Naive B cell (primary cell): ENCODE measurements around the gene TRAPPC2. TPM values are rescaled to one million over a fixed set of nuclear protein-coding genes. Genes with fewer than 3 reads are reported as not detected.
"Not testable (repeated sequence)": the region's sequence is repeated elsewhere in the genome, so short reads cannot be mapped to it uniquely, and the experiment has no call there.

ENCODE experiments used
- ATAC-seq, 2 donors: fragments of 150-1000 bp; cut with Tn5 transposase; 2 replicates each; pipeline ENCODE4 v1.10.0; 2021; ENCODE audit warnings: low read depth in 2 of 2, mild to moderate bottlenecking in 2 of 2, moderate library complexity in 2 of 2
- DNase-seq: peaks from one replicate; pipeline ENCODE4 v3.0.0; 2022
- H3K27ac Mint-ChIP-seq, 6 donors: one replicate each; pipeline ENCODE4 v1.8.0; 2020 to 2022; ENCODE audit warnings: mild to moderate bottlenecking in 6 of 6, mixed read lengths in 6 of 6, moderate library complexity in 5 of 6, inconsistent platforms in 2 of 6
- H3K27me3 Mint-ChIP-seq, 3 donors: one replicate each; pipeline ENCODE4 v1.8.0; 2021 to 2022; ENCODE audit warnings: mixed read lengths in 3 of 3, mild to moderate bottlenecking in 1 of 3
- H3K36me3 Mint-ChIP-seq, 2 donors: one replicate each; pipeline ENCODE4 v1.8.0; 2020 to 2022; ENCODE audit warnings: mixed read lengths in 2 of 2, inconsistent platforms in 1 of 2, mild to moderate bottlenecking in 1 of 2
- H3K4me1 Mint-ChIP-seq, 3 donors: one replicate each; pipeline ENCODE4 v1.8.0; 2020 to 2022; ENCODE audit warnings: mixed read lengths in 3 of 3, inconsistent platforms in 1 of 3, mild to moderate bottlenecking in 1 of 3, moderate library complexity in 1 of 3
- H3K4me3 Mint-ChIP-seq, 8 donors: one replicate each; pipeline ENCODE4 v1.8.0; 2020 to 2022; ENCODE audit warnings: mild to moderate bottlenecking in 8 of 8, mixed read lengths in 8 of 8, moderate library complexity in 8 of 8, inconsistent platforms in 2 of 8
- H3K9me3 Mint-ChIP-seq, 7 donors: one replicate each; pipeline ENCODE4 v1.8.0; 2020 to 2022; ENCODE audit warnings: mixed read lengths in 7 of 7, mild to moderate bottlenecking in 5 of 7, inconsistent platforms in 2 of 7, moderate library complexity in 1 of 7
- polyA plus RNA-seq, 6 donors: library from polyadenylated mRNA; unstranded; fragments of 300-500 nt; fragmentation: Illumina TruSeq; gene quantifications; one replicate each; pipeline ENCODE4 v1.2.3, GENCODE V29; 2021; ENCODE audit warnings: low read depth in 6 of 6

TRAPPC2 gene
- polyA plus RNA-seq, 6 donors from 2014 or later, result 39.9 to 53.9 (median 46.4) TPM

GRCh38 chrX:13733506-13733905, 914 bp downstream of the TRAPPC2 start:
- DNase-seq (no peak), ATAC-seq (no peak)
- H3K36me3 Mint-ChIP-seq, result peaks cover 5% of the 10 kb centered on the region in 2 donors
- H3K4me3 Mint-ChIP-seq, result peak overlapping the region; percentile 85 to 99 (median 97)
- H3K27me3 Mint-ChIP-seq, result no peaks in the 10 kb centered on the region
- peaks cover 0 to 11% (median 0%) of the 10 kb centered on the region in 7 donors for H3K9me3 Mint-ChIP-seq
- H3K4me1 Mint-ChIP-seq, result peaks cover 26 to 64% (median 31%) of the 10 kb centered on the region in 3 donors
- H3K27ac Mint-ChIP-seq, result peak overlapping the region; percentile 91 to 100 (median 98)

GRCh38 chrX:13732246-13733067, 2.0 kb downstream of the TRAPPC2 start:
- H3K36me3 Mint-ChIP-seq, result peaks cover 5 to 10% of the 10 kb centered on the region in 2 donors
- ATAC-seq, result no peak

GRCh38 chrX:13730523-13730922, 3.9 kb downstream of the TRAPPC2 start:
- Mint-ChIP-seq H3K27ac (peak overlapping the region in 1 of 6 donors; percentile 64), H3K9me3 (peaks cover 0 to 13% (median 2%) of the 10 kb centered on the region in 7 donors), H3K36me3 (peaks cover 5 to 28% of the 10 kb centered on the region in 2 donors), H3K4me1 (peaks cover 46 to 66% (median 49%) of the 10 kb centered on the region in 3 donors)
- not testable (repeated sequence) for ATAC-seq, H3K4me3 Mint-ChIP-seq, H3K27me3 Mint-ChIP-seq, DNase-seq

More at GRCh38 chrX:13732246-13733067, 2.0 kb downstream of the TRAPPC2 start:
- H3K9me3 Mint-ChIP-seq, result peaks cover 0 to 11% (median 0%) of the 10 kb centered on the region in 7 donors
- H3K27ac Mint-ChIP-seq, result peak overlapping the region in 5 of 6 donors; percentile 0 to 69 (median 36)
- DNase-seq, result no peak
- H3K4me1 Mint-ChIP-seq, result peaks cover 35 to 69% (median 36%) of the 10 kb centered on the region in 3 donors
- H3K27me3 Mint-ChIP-seq, result no peaks in the 10 kb centered on the region
- H3K4me3 Mint-ChIP-seq, result peak overlapping the region in 6 of 8 donors; percentile 0 to 98 (median 88)

DNA sequence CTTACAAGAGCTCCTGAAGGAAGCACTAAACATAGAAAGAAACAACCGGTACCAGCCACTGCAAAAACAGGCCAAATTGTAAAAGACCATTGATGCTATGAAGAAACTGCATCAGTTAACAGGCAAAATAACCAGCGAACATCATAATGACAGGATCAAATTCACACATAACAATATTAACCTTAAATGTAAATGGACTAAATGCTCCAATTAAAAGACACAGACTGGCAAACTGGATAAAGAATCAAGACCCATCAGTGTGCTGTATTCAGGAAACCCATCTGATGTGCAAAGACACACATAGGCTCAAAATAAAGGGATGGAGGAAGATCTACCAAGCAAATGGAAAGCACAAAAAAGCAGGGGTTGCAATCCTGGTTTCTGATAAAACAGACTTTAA, 7.8 kb downstream of the TRAPPC2 start:
- H3K9me3 Mint-ChIP-seq, result peaks cover 0 to 13% (median 2%) of the 10 kb centered on the region in 7 donors
- H3K4me1 Mint-ChIP-seq, result peaks cover 44 to 60% (median 44%) of the 10 kb centered on the region in 3 donors
- peaks cover 18 to 42% of the 10 kb centered on the region in 2 donors for H3K36me3 Mint-ChIP-seq
- H3K4me3 Mint-ChIP-seq, DNase-seq, ATAC-seq, H3K27ac Mint-ChIP-seq, H3K27me3 Mint-ChIP-seq: not testable (repeated sequence)

DNA sequence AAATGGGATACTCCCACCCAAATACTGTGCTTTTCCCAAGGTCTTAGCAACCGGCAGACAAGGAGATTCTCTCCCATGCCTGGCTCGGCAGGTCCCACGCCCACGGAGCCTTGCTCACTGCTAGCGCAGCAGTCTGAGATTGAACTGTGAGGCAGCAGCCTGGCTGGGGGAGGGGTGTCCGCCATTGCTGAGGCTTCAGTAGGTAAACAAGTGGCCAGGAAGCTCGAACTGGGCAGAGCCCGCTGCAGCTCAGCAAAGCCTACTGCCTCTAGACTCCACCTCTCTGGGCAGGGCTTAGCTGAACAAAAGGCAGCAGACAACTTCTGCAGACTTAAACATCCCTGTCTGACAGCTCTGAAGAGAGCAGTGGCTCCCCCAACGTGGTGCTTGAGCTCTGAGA, 9.5 kb downstream of the TRAPPC2 start:
- not testable (repeated sequence) for H3K4me3 Mint-ChIP-seq, ATAC-seq, H3K27me3 Mint-ChIP-seq, DNase-seq, H3K9me3 Mint-ChIP-seq
- Mint-ChIP-seq H3K36me3 (peaks cover 13 to 55% of the 10 kb centered on the region in 2 donors), H3K4me1 (peaks cover 42 to 56% (median 45%) of the 10 kb centered on the region in 3 donors), H3K27ac (peak overlapping the region in 1 of 6 donors; percentile 53)

- DNase-seq (no peak), ATAC-seq (peak; percentile 49 to 51)
- Mint-ChIP-seq H3K4me3 (peak overlapping the region in 3 of 8 donors; percentile 13 to 62 (median 16)), H3K27me3 (no peaks in the 10 kb centered on the region), H3K9me3 (peaks cover 0 to 5% (median 0%) of the 10 kb centered on the region in 7 donors), H3K27ac (peak overlapping the region in 3 of 6 donors; percentile 46 to 70 (median 66)), H3K4me1 (peaks cover 21 to 37% (median 34%) of the 10 kb centered on the region in 3 donors), H3K36me3 (peaks cover 20 to 46% of the 10 kb centered on the region in 2 donors)
Measured at GRCh38 chrX:13721819-13722519, 12.5 kb downstream of the TRAPPC2 start.

DNA sequence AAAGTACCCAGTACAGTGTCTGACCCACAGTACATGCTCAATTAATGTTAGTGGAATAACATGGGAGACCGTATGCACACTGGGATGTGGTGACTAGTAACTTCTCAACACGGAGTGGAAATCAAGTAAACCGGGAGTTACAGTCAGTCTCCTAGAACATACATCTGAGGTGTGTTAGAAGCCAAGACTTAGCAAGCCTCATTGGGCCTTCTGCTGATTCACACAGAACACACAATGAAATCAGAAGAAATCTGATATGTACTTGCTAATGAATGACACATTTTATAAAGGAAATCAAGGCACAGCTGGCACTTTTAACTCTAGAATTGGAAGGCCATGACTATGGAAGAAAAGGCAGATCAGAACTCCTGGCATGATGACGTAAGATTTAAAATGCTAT, 13.0 kb downstream of the TRAPPC2 start:
- no peak overlapping the region for H3K4me3 Mint-ChIP-seq
- peaks cover 16 to 32% (median 32%) of the 10 kb centered on the region in 3 donors for H3K4me1 Mint-ChIP-seq
- ATAC-seq, result no peak
- peaks cover 0 to 3% (median 0%) of the 10 kb centered on the region in 7 donors for H3K9me3 Mint-ChIP-seq
- peak overlapping the region in 1 of 6 donors; percentile 34 for H3K27ac Mint-ChIP-seq
- H3K36me3 Mint-ChIP-seq, result peaks cover 21 to 40% of the 10 kb centered on the region in 2 donors
- H3K27me3 Mint-ChIP-seq, result no peaks in the 10 kb centered on the region
- DNase-seq, result no peak

GRCh38 chrX:13719192-13719856, 15.1 kb downstream of the TRAPPC2 start:
- no peak for DNase-seq
- H3K4me3 Mint-ChIP-seq, result peak overlapping the region in 1 of 8 donors; percentile 11
- H3K36me3 Mint-ChIP-seq, result peaks cover 36 to 37% of the 10 kb centered on the region in 2 donors
- no peaks in the 10 kb centered on the region for H3K27me3 Mint-ChIP-seq
- H3K4me1 Mint-ChIP-seq, result peaks cover 14 to 27% (median 24%) of the 10 kb centered on the region in 3 donors
- ATAC-seq, result no peak
- no peak overlapping the region for H3K27ac Mint-ChIP-seq
- no peaks in the 10 kb centered on the region for H3K9me3 Mint-ChIP-seq

GRCh38 chrX:13717700-13718472, 16.5 kb downstream of the TRAPPC2 start:
- H3K9me3 Mint-ChIP-seq, result no peaks in the 10 kb centered on the region
- peak overlapping the region in 1 of 6 donors; percentile 34 for H3K27ac Mint-ChIP-seq
- peaks cover 27 to 28% of the 10 kb centered on the region in 2 donors for H3K36me3 Mint-ChIP-seq
- peak overlapping the region in 1 of 8 donors; percentile 73 for H3K4me3 Mint-ChIP-seq
- ATAC-seq, result no peak
- H3K27me3 Mint-ChIP-seq, result no peaks in the 10 kb centered on the region
- no peak for DNase-seq
- H3K4me1 Mint-ChIP-seq, result peaks cover 5 to 17% (median 16%) of the 10 kb centered on the region in 3 donors

DNA sequence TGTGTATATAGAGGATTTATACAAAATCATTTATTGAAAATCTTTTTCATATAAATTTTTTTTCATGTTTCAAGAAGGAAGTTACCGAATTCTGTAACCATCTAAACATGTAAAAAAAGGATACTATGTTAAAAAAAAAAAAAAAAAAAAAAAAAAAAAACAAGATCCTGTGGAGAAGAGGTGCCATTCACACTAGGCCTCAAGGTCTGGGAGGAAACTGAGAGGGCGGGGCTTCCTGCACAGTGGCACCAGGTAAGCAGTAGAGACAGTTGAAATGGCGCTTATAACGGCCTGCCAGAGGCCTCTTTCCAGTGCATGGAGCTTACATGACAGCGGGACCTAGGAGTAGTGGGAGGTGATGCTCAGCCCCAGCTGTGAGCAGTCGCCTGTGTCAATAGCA, 17.5 kb downstream of the TRAPPC2 start:
- Mint-ChIP-seq H3K4me1 (peaks cover under 1 to 12% (median 6%) of the 10 kb centered on the region in 3 donors), H3K27me3 (no peaks in the 10 kb centered on the region), H3K9me3 (no peaks in the 10 kb centered on the region), H3K36me3 (peaks cover 26 to 29% of the 10 kb centered on the region in 2 donors), H3K4me3 (no peak overlapping the region), H3K27ac (no peak overlapping the region)
- no peak for ATAC-seq
- DNase-seq, result no peak

DNA sequence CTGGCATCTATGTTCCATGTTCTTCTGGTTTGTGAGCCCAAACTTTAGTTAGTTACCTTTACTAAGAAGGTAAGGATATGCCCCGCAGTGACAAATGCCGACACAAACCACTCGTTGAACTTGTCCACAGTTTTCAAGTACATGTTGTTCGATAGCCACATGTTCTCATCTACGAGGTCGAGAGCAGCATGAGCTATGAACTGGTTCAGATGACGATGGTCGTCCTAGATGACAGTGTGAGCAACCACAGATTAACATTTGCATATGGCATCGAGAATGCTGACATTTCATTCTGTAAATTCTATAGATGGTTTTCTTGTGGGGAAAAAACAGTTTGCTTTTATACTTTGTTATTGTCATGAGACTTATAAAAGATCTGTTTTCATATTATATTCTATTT, 18.0 kb downstream of the TRAPPC2 start:
- Mint-ChIP-seq H3K27me3 (no peaks in the 10 kb centered on the region), H3K9me3 (no peaks in the 10 kb centered on the region), H3K4me1 (peaks cover 5 to 12% (median 6%) of the 10 kb centered on the region in 3 donors), H3K4me3 (no peak overlapping the region), H3K36me3 (peaks cover 29 to 34% of the 10 kb centered on the region in 2 donors), H3K27ac (no peak overlapping the region)
- ATAC-seq, result no peak
- DNase-seq, result no peak

DNA sequence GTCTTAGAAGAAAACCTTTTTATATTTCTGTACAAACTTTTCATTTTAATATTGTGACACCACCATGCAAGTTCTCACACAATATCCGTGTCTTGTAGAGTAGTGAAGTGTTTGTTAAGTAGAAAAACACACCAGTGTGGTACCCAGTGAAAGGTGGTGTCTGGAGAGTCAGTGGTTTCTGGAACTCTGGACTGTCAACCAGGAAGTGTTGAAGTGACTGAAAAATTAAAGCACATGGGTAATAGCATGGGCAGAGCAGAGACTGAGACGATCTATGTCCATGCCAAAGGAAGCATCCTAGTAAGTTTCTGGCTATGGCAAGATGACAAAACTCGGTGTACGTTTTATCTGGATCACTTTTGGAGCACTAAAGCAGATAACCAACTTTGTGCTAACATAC, 23.3 kb downstream of the TRAPPC2 start:
- ATAC-seq, result no peak
- Mint-ChIP-seq H3K36me3 (peaks cover 25 to 38% of the 10 kb centered on the region in 2 donors), H3K27me3 (no peaks in the 10 kb centered on the region), H3K27ac (no peak overlapping the region), H3K9me3 (no peaks in the 10 kb centered on the region), H3K4me3 (no peak overlapping the region), H3K4me1 (peaks cover 10 to 14% (median 11%) of the 10 kb centered on the region in 3 donors)
- no peak for DNase-seq
